Astrocyte (in vitro differentiated cells and primary cell): ENCODE results near the gene TMEM120B. TPM values are rescaled to one million over a fixed set of nuclear protein-coding genes. Genes with fewer than 3 reads are reported as not detected.

Experiments
- DNase-seq: peaks from one replicate; pipeline ENCODE4 v3.0.0-alpha.2; 2010; ENCODE audit warnings: low read depth
- FAIRE-seq: peaks from 2 replicates; lab custom pipeline; 2011; peaks lifted over from hg19 to GRCh38; lab: Jason Lieb, UNC
- H2AFZ ChIP-seq: 2 replicates; pipeline ENCODE4 v1.6.0; 2012; ENCODE audit warnings: low read depth, low read length, inconsistent platforms
- H3K27ac ChIP-seq: 2 replicates; pipeline ENCODE4 v1.5.1; 2011; ENCODE audit warnings: low read depth, low read length, inconsistent platforms
- H3K27me3 ChIP-seq: 2 replicates; pipeline ENCODE4 v1.6.0; 2011; ENCODE audit warnings: low read length, inconsistent platforms; ENCODE audit not compliant: insufficient read depth
- H3K36me3 ChIP-seq: 2 replicates; pipeline ENCODE4 v1.5.1; 2011; ENCODE audit warnings: low read length, inconsistent platforms; ENCODE audit not compliant: insufficient read depth
- H3K4me1 ChIP-seq: 2 replicates; pipeline ENCODE4 v1.5.1; 2011; ENCODE audit warnings: low read length, inconsistent platforms; ENCODE audit not compliant: insufficient read depth
- H3K4me2 ChIP-seq: 2 replicates; pipeline ENCODE4 v1.6.0; 2012; ENCODE audit warnings: low read length, inconsistent platforms
- H3K4me3 ChIP-seq: 2 replicates; pipeline ENCODE4 v1.5.1; 2011; ENCODE audit warnings: low read depth, mild to moderate bottlenecking, low read length, inconsistent platforms; ENCODE audit not compliant: insufficient read depth
- H3K79me2 ChIP-seq: 2 replicates; pipeline ENCODE4 v1.6.0; 2012; ENCODE audit warnings: mild to moderate bottlenecking, low read length, inconsistent platforms; ENCODE audit not compliant: insufficient read depth
- H3K9ac ChIP-seq: 2 replicates; pipeline ENCODE4 v1.6.0; 2012; ENCODE audit warnings: mild to moderate bottlenecking, low read length, inconsistent platforms
- H3K9me3 ChIP-seq: 2 replicates; pipeline ENCODE4 v1.5.1; 2012; ENCODE audit warnings: low read depth, mild to moderate bottlenecking, low read length, inconsistent platforms; ENCODE audit not compliant: insufficient read depth
- H4K20me1 ChIP-seq: 2 replicates; pipeline ENCODE4 v1.6.0; 2012; ENCODE audit warnings: low read length, inconsistent platforms; ENCODE audit not compliant: insufficient read depth
- H3K27ac Mint-ChIP-seq: one replicate; pipeline ENCODE4 v1.8.0; 2021; ENCODE audit warnings: mild to moderate bottlenecking, mixed read lengths; ENCODE audit not compliant: unreplicated experiment
- H3K27me3 Mint-ChIP-seq: one replicate; pipeline ENCODE4 v1.8.0; 2021; ENCODE audit warnings: low read depth, mixed read lengths; ENCODE audit not compliant: unreplicated experiment
- H3K36me3 Mint-ChIP-seq: one replicate; pipeline ENCODE4 v1.8.0; 2021; ENCODE audit warnings: low read depth, mixed read lengths; ENCODE audit not compliant: unreplicated experiment
- H3K4me1 Mint-ChIP-seq: one replicate; pipeline ENCODE4 v1.8.0; 2021; ENCODE audit warnings: low read depth, mixed read lengths; ENCODE audit not compliant: unreplicated experiment
- H3K4me3 Mint-ChIP-seq: one replicate; pipeline ENCODE4 v1.8.0; 2021; ENCODE audit warnings: mild to moderate bottlenecking, moderate library complexity, mixed read lengths; ENCODE audit not compliant: unreplicated experiment
- H3K9me3 Mint-ChIP-seq: one replicate; pipeline ENCODE4 v1.8.0; 2021; ENCODE audit warnings: mild to moderate bottlenecking, mixed read lengths; ENCODE audit not compliant: unreplicated experiment
- CTCF ChIP-seq: IDR thresholded peaks from 2 replicates; pipeline ENCODE4 v1.5.1; 2011; ENCODE audit warnings: low read depth, mild to moderate bottlenecking, inconsistent platforms, low read length, moderate library complexity; ENCODE audit not compliant: insufficient read depth
- EZH2 ChIP-seq: IDR thresholded peaks from 2 replicates; pipeline ENCODE4 v1.6.1; 2012; ENCODE audit warnings: mild to moderate bottlenecking, low read length, inconsistent platforms; ENCODE audit not compliant: insufficient read depth
- total RNA-seq: library from RNA; stranded (reverse); gene quantifications from 2 replicates; pipeline ENCODE4 v1.2.1, GENCODE V29; 2021

The TMEM120B gene
- total RNA-seq, 1 donor from 2014 or later = 36.0 TPM

GRCh38 chr12:121792607-121793439 lies 80.3 kb downstream of the TMEM120B start:
- FAIRE-seq = no peak
- Mint-ChIP-seq H3K27me3 (no peaks in the 10 kb centered on the region), H3K36me3 (peaks cover 2% of the 10 kb centered on the region), H3K4me3 (peak overlapping the region; percentile 89), H3K27ac (peak overlapping the region; percentile 86), H3K4me1 (peaks cover 35% of the 10 kb centered on the region), H3K9me3 (no peaks in the 10 kb centered on the region)
- Histone ChIP-seq H3K4me2 (peak overlapping the region; percentile 98), H3K9ac (peak overlapping the region; percentile 75), H4K20me1 (peaks cover 21% of the 10 kb centered on the region), H2AFZ (no peak overlapping the region), H3K36me3 (no peaks in the 10 kb centered on the region), H3K79me2 (peaks cover 27% of the 10 kb centered on the region), H3K27me3 (no peaks in the 10 kb centered on the region), H3K4me1 (peaks cover 46% of the 10 kb centered on the region), H3K4me3 (peak overlapping the region; percentile 54), H3K9me3 (no peaks in the 10 kb centered on the region), H3K27ac (no peak overlapping the region)
- TF ChIP-seq EZH2 = no peak
- TF ChIP-seq CTCF = no peak
- no peak for DNase-seq

GRCh38 chr12:121793440-121793837 lies 80.9 kb downstream of the TMEM120B start, which contains the start of gene RHOF:
Gene RHOF, minus strand, starts transcription at chr12:121793688. Its CDS starts 55 bp downstream, at chr12:121793633.
- Mint-ChIP-seq H3K27me3 (no peaks in the 10 kb centered on the region), H3K27ac (peak within 1 kb of the TSS; percentile 99), H3K9me3 (no peaks in the 10 kb centered on the region), H3K4me3 (peak within 1 kb of the TSS; percentile 89), H3K4me1 (peaks cover 40% of the 10 kb centered on the region), H3K36me3 (peaks cover 3% of the 10 kb centered on the region)
- no peak for TF ChIP-seq EZH2
- TF ChIP-seq CTCF = no peak
- peaks cover 27% of the 10 kb centered on the region for H4K20me1 ChIP-seq
- H3K27ac ChIP-seq = peak within 1 kb of the TSS; percentile 72
- peak within 1 kb of the TSS; percentile 98 for H3K4me2 ChIP-seq
- no peaks in the 10 kb centered on the region for H3K27me3 ChIP-seq
- peaks cover 33% of the 10 kb centered on the region for H3K79me2 ChIP-seq
- DNase-seq = no peak
- H3K36me3 ChIP-seq = no peaks in the 10 kb centered on the region
- peak within 1 kb of the TSS; percentile 75 for H3K9ac ChIP-seq
- peaks cover 52% of the 10 kb centered on the region for H3K4me1 ChIP-seq
- no peak for FAIRE-seq
- H3K9me3 ChIP-seq = no peaks in the 10 kb centered on the region
- peak within 1 kb of the TSS; percentile 54 for H3K4me3 ChIP-seq
- H2AFZ ChIP-seq = peak within 1 kb of the TSS; percentile 29
